ENCODE results near the gene BTBD19.
"Not testable (repeated sequence)": the region's sequence is repeated elsewhere in the genome, so short reads cannot be mapped to it uniquely, and the experiment has no call there.

BTBD19 gene, protein sequence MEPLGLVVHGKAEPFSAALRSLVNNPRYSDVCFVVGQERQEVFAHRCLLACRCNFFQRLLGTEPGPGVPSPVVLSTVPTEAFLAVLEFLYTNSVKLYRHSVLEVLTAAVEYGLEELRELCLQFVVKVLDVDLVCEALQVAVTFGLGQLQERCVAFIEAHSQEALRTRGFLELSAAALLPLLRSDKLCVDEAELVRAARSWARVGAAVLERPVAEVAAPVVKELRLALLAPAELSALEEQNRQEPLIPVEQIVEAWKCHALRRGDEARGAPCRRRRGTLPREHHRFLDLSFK

DNA sequence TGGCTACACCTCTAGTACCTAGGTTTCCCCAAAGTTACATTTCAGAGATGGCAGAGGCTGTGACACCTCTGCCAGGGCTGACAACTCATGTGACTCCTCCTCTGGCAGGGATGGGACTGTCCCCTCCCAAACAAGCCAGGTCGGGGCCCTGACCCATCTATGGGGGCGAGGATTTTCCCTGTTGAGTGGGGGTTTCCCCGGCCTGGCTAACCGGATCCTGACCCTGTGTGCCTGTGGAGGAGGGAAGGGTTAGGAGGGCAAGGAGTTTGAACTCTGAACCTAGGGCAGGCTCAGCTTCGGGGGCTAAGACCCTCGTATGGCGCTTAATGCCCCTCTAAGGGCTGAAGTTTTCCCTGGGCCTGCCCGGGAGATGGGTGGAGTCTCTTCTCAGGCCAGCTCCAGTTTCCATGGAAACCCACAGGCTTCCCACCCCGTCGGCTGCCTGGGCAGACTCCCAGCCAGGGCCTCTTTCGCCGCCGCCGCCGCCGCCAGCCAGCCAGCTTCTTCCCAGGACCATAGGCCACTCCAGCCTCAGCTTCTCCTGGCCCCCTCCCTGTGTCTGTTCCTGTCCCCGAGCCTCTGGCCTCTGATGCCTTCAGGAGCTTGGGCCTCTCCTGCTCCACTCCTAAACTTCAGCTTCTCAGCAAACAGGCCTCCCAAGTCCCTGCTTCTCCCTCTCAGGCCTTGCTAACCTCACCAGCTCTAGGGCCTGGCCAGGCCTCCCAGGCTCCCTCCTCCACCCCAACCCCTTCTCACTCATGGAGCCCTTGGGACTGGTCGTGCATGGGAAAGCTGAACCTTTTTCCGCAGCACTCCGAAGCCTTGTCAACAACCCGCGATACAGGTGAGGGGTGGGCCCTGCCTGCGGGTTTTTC, at the start of gene BTBD19:
BTBD19 (plus strand) TSS at position 461 of the 875 bp plus-strand sequence; CDS start at position 759, 298 bp downstream.
- peak; percentile 94 for DNase-seq

DNA sequence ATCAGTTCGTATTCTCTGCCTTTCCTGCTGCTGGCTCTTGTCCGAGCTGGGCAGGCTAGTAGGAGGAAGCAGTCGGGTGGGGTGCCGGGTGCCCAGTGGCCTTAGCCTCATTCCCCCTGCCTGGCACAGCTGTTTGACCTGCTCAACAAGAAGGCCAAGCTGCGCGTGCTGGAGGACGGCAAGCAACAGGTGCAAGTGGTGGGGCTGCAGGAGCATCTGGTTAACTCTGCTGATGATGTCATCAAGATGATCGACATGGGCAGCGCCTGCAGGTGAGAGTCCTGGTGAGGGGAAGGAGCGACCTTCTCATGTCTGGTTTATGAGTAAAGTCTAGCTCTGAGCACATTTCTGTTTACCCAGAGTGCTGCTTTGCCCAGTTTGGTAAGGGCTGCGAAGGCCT, 49.2 kb upstream of the BTBD19 start:
- no peak for DNase-seq

GRCh38 chr1:44760876-44761275, 47.4 kb upstream of the BTBD19 start:
- no peak for DNase-seq

DNA sequence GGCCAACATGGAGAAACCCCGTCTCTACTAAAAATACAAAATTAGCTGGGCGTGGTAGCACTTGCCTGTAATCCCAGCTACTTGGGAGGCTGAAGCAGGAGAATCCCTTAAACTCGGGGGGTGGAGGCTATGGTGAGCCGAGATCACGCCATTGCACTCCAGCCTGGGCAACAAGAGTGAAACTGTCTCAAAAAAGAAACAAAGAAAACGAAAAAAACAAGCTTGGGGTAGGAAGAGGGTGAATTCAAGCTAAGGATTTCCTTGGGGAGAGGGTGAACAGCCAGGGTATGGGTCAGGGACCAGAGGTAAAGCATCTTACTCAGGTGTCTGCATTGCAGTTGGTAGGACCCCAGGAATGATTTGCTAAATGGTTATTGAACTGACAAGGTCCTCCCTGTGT, 41.9 kb upstream of the BTBD19 start:
- not testable (repeated sequence) for DNase-seq

DNA sequence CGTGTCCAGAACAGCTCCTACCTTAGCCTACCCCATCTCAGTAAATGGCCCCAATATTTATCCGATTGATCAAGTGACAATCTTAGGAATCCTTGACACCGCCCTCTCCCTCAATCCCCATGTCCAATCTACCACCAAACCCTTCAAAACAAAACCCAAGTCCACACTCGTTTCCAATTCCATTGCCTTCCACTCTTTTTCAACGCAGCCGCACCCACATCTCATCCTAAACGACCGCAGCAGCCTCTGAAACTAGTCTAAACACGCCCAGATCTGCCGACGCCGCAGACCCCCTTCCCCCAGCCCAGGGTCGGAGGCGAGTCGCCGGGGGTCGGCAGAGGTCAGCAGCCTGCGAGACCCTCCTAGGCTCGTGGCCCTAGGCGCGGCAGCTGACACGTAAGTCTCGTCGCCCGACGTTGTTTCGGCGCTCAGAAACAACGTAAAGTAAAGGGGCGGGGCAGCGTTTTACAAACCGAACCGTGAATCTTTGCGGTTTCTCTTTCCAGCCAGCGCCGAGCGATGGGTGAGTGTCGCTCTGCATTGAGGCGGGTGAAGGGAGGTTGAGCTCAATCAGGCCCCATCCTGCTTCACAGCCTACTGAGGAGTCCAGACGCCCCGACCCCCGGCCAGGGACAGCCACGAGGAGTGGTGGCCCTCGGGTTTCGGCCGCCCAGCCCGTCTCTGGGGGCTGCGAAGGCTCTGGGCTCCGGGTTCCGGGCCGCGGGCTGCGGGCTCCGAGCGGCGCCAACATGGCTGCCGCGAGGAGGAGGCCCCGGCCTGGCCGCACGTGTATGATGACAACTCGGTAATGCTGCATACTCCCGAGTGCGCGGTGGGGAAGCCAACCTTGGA, 33.0 kb upstream of the BTBD19 start, which contains the start of gene RPS8:
RPS8 (plus strand) TSS at position 463 of the 852 bp plus-strand sequence; CDS start at position 520, 57 bp downstream.
- peak; percentile 99 for DNase-seq

DNA sequence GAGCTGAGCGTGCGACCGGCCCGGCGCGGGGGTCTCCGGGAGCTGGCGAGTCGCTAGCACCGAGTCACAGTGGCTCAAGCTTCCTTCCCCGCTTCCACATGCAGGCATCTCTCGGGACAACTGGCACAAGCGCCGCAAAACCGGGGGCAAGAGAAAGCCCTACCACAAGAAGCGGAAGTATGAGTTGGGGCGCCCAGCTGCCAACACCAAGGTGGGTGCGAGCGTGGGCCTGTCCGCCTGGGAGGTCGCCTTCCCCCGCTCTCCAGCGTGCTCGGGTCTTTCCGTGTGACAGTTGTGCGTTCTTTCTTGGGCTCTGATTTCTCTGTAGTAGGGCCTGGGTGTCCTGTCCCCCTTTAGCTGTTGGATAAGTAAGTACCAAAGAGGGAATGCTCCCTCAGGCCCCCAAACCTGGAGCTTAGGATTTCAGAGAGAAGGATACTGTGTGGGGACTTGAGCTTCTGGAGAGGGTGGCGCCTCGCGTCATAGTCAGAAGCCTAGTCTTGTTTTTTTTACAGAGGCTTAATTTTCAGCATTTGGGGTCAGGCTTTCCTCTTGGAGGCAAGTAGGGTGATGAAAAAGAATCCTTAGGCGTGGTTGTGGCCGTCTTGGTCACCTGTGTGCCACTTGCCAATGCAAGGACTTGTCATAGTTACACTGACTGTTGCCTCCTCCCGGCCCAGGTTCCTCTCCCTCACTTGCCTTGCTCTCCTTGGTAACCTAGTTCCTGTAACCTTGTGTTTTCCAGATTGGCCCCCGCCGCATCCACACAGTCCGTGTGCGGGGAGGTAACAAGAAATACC, 32.2 kb upstream of the BTBD19 start:
- DNase-seq, result peak; percentile 60

GRCh38 chr1:44776730-44777068, 31.6 kb upstream of the BTBD19 start:
- DNase-seq, result no peak

- DNase-seq, result no peak
Observed at GRCh38 chr1:44777547-44777946, 30.8 kb upstream of the BTBD19 start.

DNA sequence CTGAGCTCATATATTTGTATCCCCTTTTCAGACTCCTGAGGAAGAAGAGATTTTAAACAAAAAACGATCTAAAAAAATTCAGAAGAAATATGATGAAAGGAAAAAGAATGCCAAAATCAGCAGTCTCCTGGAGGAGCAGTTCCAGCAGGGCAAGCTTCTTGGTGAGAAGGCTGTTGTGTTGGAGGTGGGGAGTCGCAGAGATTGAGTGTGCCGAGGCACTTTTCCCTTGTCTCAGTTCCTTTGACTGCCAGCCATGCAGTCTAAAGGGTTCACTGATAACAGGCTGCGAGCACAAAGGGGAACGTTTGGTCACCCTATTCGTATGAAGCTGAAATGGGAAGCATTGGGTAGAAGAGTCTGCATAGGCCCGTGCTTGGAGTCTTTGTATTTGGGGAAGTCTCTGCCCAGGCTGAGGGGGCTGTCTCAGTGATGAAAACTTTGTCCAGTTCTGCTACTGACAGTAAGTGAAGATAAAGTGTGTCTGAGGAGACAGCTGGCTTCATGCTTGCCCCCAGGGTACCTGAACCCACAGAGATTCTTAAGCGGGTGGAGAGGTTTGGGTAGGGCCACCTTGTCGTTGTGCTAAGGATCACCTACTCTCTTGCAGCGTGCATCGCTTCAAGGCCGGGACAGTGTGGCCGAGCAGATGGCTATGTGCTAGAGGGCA, 30.2 kb upstream of the BTBD19 start:
- DNase-seq, result no peak

DNA sequence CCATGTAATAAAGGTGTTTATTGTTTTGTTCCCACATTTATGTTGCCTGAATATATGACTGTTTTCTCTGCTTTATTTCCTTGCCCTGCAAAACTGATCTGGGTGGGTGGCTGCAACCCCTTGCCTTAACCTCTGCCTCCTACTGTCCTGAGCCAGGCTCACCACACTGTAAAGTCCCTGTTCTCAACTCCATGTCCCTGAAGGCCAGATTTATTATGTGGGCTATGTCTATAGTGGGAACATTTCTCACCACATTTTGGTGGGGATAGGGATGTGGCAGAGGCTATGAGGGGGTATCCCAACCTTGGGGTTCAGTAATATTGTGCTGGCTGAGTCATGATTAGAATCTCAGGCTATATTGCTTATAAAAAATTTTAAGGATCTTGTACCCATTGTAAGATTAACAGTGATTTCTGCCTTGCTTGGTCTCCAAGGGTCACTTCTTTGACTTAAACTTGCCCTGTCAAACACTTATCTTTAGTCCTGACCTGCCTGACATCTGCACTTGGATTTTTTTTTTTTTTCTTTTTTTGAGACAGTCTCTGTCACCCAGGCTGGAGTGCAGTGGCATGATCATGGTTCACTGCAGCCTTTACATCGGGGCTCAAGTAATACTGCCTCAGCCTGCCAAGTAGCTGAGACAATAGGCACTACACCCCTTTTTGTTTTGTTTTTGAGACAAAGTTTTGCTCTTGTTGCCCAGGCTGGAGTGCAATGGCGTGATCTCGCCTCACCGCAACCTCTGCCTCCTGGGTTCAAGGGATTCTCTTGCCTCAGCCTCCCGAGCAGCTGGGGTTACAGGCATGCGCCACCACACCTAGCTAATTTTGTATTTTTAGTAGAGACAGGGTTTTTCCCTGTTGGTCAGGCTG, 29.4 kb upstream of the BTBD19 start:
- DNase-seq, result no peak

GRCh38 chr1:44780583-44781121, 27.7 kb upstream of the BTBD19 start:
- no peak for DNase-seq

- DNase-seq, result no peak
Observed at GRCh38 chr1:44783697-44784093, 24.6 kb upstream of the BTBD19 start.

GRCh38 chr1:44784094-44785028, 24.0 kb upstream of the BTBD19 start:
- DNase-seq, result peak; percentile 67

DNA sequence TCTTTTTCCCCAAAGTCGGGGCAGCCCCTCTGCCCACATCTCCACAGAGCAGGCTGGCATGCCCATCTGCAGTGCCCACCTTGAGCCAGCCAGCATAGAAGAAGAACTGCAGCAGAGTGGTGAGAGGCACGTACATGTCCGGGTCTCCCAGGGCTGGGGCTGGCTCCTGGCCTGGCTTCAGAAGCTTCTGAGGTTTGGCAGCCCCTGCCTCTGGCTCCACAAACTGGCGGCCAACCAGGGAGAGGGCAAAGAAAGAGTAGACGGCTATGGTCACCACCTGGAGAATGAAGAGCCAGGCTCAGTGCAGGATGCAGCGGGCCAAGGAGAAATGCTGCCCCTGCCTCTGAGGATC, 23.3 kb upstream of the BTBD19 start:
- no peak for DNase-seq

- no peak for DNase-seq
Observed at GRCh38 chr1:44785501-44786137, 22.7 kb upstream of the BTBD19 start.

- DNase-seq, result peak; percentile 85
Observed at GRCh38 chr1:44786138-44786840, 22.0 kb upstream of the BTBD19 start.

DNA sequence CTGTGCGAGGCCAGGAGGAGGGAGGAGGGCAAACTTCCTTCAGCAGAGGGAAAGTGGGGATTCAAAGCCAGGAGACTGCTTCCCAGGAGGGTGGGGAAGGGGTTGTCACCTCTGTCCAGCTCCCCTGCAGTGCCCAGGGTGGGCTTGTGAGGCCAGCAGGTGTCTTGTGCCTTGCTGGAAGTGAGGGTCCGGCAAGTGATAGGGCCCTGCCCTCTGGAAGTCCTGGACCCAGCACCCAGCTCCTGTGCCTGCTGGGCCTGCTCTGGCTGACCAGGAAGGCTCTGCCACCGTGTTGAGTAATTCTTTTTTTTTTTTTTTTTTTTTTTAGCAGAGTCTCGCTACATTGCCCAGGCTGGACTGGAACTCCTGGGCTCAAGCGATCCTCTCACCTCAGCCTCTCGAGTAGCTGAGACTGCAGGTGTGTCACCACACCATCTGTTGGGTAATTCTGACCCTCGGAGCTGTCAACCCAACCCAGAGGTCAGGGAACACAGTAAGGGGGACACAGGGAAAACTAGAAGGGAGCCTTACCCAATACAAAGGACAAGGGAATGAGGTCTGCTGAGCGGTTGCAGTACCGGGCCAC, 21.4 kb upstream of the BTBD19 start:
- DNase-seq, result no peak

DNA sequence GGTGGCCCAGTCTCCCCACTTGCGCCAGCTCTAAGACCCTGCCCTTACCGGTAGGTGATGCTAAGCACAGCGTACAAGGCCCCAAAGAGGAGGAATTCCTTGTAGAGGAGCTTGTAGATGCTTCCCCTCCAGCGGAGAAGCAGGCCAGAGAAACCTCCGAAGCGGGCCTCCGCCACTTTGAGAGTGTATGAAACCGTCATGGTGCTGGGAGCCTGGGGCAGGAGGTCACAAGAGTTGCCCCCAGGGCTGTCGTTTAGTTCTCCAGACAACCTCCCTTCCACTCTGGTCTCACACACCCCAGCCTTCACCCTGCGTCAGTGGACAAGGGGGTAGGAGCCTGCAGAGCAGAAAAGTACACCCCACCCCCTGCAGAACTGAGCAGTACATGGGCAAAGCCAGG, 20.8 kb upstream of the BTBD19 start:
- DNase-seq, result no peak
